OCI-LY7 (cell line): Measurements from ENCODE around the gene DUSP21.

Experiments
- CTCF ChIP-seq: fragments of 200-600 bp; sonication (generic); conservative IDR thresholded peaks from 2 replicates; pipeline ENCODE4 v1.5.1; 2014; ENCODE audit warnings: mild to moderate bottlenecking, antibody characterized with exemption, low read length, moderate library complexity, mixed read lengths
- EZH2phosphoT487 ChIP-seq: fragments of 200-600 bp; sonication (generic); IDR thresholded peaks from 2 replicates; pipeline ENCODE4 v1.6.1; 2018; ENCODE audit warnings: low read depth, borderline replicate concordance, mild to moderate bottlenecking, mixed run types, antibody characterized with exemption, low read length, moderate library complexity, mixed read lengths

GRCh38 chrX:44875185-44875489 lies 31.3 kb downstream of the DUSP21 start:
- TF ChIP-seq EZH2phosphoT487, result no peak
- no peak for TF ChIP-seq CTCF
